ENCODE measurements around the gene KLC1.

KLC1 gene

GRCh38 chr14:103738166-103738565, 109.2 kb downstream of the KLC1 start:
- no peak for DNase-seq

GRCh38 chr14:103738701-103739451, 109.9 kb downstream of the KLC1 start:
- DNase-seq = no peak

GRCh38 chr14:103739466-103739792, 110.4 kb downstream of the KLC1 start:
- no peak for DNase-seq

GRCh38 chr14:103739793-103740501, 110.9 kb downstream of the KLC1 start:
- no peak for DNase-seq

- DNase-seq = no peak
These were observed 112.1 kb downstream of the KLC1 start for GRCh38 chr14:103740991-103741689.

- no peak for DNase-seq
These were observed 112.9 kb downstream of the KLC1 start for GRCh38 chr14:103741876-103742275.

GRCh38 chr14:103742499-103743255, 113.7 kb downstream of the KLC1 start:
- no peak for DNase-seq

GRCh38 chr14:103743691-103744090, 114.7 kb downstream of the KLC1 start:
- no peak for DNase-seq

GRCh38 chr14:103744621-103745395, 115.8 kb downstream of the KLC1 start:
- no peak for DNase-seq

- DNase-seq = no peak
These were observed 116.4 kb downstream of the KLC1 start for GRCh38 chr14:103745424-103745823.

GRCh38 chr14:103746701-103747100, 117.7 kb downstream of the KLC1 start:
- no peak for DNase-seq

- DNase-seq = no peak
These were observed 119.5 kb downstream of the KLC1 start for GRCh38 chr14:103748534-103748857.

- no peak for DNase-seq
These were observed 120.4 kb downstream of the KLC1 start for GRCh38 chr14:103749452-103749851.

GRCh38 chr14:103749860-103750259, 120.8 kb downstream of the KLC1 start:
- DNase-seq = no peak
